Spleen (tissue), 7 donors: ENCODE measurements around the gene C1QTNF1.

Source experiments
- POLR2A ChIP-seq, 3 donors: fragments of 450-650 bp; IDR thresholded peaks; one replicate each; pipeline ENCODE4 v1.5.1; 2017; ENCODE audit warnings: antibody characterized with exemption in 3 of 3, mild to moderate bottlenecking in 1 of 3
- TF ChIP-seq, protein P1 (sequence below), 11 experiments: fragments of 200-600 bp in 7 of 11; fragments of 450-650 bp in 4 of 11; sonication (generic) in 4 of 11; IDR thresholded peaks in 8 of 11; conservative IDR thresholded peaks in 3 of 11; 1 replicate in 7 of 11; 2 replicates in 4 of 11; pipeline versions ENCODE4 v1.4.0 to v1.8.0; 2016 to 2021; ENCODE audit warnings: antibody characterized with exemption in 11 of 11, inconsistent platforms in 4 of 11, mild to moderate bottlenecking in 1 of 11
- donor health status: DM: no; HTN: no; CAD: no; lungs with moderate emphysema.
- donor health status: DM: no; HTN: no; CAD: no.
- donor health status: DM: no; HTN: no; CAD: no.

DNA sequence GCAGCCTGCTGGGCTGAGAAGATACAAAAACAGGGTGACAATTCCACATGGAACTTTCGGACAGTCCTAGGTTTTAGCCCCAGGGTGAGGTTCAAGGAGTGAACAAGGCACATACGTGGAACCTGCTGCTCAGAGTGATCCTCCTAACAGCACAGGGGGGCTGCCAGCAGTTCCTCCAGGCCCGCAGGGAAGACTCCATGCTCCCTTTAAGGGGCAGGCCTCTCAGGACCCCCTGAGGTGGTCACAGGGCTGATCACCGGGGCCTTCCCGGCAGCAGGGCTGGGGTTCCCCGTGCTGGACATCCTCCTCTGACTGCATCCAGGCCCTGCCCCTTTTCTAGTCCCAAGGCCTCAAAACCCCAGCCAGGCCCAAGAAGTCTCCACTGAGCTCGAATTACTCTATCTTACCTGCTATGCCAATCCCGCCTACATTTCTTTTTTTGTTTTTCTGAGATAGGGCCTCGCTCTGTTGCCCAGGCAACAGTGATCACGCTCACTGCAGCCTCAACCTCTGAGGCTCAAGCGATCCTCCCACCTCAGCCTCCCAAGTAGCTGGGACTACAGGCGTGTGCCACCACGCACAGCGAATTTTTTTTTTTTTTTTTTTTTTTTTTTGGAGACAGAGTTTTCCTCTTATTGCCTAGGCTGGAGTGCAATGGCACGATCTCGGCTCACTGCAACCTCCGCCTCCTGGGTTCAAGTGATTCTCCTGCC lies 24.8 kb upstream of the C1QTNF1 start:
- TF ChIP-seq, protein P1, sequence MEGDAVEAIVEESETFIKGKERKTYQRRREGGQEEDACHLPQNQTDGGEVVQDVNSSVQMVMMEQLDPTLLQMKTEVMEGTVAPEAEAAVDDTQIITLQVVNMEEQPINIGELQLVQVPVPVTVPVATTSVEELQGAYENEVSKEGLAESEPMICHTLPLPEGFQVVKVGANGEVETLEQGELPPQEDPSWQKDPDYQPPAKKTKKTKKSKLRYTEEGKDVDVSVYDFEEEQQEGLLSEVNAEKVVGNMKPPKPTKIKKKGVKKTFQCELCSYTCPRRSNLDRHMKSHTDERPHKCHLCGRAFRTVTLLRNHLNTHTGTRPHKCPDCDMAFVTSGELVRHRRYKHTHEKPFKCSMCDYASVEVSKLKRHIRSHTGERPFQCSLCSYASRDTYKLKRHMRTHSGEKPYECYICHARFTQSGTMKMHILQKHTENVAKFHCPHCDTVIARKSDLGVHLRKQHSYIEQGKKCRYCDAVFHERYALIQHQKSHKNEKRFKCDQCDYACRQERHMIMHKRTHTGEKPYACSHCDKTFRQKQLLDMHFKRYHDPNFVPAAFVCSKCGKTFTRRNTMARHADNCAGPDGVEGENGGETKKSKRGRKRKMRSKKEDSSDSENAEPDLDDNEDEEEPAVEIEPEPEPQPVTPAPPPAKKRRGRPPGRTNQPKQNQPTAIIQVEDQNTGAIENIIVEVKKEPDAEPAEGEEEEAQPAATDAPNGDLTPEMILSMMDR (IDR thresholded peaks at IDR 0.05 in 8 of 11, conservative IDR thresholded peaks at IDR 0.05 in 3 of 11): no peak
- TF ChIP-seq POLR2A (IDR thresholded peaks at IDR 0.05): no peak
